GM19043 (cell line): ENCODE measurements around the gene DYNLT5.
"Not testable (repeated sequence)": the region's sequence is repeated elsewhere in the genome, so short reads cannot be mapped to it uniquely, and the experiment has no call there.

Source experiments
- ATAC-seq: cut with Tn5 transposase; IDR thresholded peaks from one replicate; pipeline ENCODE4 v1.9.1; 2021; ENCODE audit warnings: low read depth; ENCODE audit not compliant: unreplicated experiment

The DYNLT5 gene, protein sequence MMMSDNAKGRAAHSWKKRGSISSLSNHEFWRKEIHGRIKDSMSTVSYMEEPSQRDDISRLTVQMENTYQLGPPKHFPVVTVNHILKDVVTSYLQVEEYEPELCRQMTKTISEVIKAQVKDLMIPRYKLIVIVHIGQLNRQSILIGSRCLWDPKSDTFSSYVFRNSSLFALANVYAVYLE

DNA sequence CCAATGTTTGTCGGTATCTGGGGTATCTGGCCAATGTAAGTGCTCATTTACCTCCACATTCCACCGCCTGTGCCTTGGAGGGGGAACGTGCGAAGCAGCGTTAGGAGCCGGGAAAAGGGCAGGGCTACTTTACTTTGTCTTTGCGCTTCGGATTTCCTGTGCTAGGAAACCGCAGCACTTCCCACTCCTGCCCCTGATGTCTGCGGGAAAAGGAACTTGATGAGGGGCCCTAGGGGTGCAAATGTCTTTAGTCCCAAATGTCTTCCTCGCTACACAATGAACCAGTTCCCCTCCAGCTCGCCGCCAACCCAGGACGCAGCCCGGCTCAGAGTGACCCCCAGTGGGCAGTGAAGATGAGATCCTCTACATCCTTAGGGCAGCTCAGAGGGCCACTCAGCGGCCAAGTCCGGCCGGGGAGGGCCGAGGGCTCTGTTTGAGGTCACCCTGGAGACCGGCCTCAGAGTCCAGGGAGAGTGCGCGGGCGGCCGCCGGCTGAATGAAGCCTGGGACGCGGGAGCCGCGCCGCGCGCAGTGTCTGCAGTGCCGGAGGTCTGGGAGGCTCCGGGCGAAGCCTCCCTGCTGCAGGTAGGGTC lies at the start of gene DYNLT5:
Gene DYNLT5, plus strand, starts transcription at position 460 of the 593 bp plus-strand sequence. CDS start 2,200 bp downstream, outside the sequence.
- no peak for ATAC-seq

DNA sequence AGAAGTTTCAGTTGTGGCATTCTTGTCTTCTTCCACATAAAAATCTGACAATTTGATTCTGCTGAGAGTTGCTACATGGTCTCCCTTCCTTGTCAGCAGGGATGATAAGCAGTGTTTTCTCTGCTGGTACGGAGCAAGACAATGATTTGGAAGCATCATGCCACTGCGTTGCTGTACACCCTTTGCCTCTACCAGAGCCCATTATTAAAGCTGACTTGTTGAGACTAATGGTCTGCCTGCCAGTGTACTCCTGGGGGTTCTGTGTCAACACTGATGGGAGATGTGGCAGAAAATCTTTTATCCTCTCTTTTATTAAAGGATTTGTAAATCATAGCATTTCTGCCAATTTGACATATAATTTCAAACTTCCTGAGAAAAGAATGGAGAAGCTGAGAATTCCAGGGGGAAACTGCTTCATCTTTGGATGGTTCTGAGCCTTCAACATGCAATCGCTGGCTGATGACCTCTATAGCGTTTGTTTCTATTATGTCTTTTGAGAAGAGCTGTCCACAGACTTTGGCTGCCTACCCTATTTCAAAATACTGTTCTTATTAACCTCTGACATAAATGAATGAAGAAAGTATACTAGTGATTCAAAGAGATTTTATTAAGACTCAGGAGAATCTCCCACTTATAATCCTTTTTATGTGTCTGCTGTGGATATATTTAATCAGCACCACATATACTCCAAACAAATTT lies 47.9 kb upstream of the DYNLT5 start:
- ATAC-seq, result no peak

DNA sequence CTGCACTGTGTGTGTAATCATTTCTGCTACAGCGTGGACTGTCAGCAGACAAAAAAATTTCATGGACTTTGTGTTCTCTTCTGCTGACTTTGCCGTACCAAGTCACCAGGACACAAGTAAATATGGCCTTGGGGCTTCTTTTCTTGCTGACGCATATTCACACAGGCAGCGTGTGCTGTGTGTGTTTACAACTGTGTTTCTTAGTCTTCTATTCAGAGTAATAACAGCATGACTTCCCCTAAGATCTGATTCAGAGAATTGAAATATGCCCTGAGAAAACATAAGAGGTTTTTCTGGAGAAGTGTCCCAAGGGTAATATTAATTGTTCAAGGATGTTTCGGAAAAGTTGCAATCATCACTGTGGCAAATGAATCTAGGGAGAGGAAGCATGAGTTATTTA lies 47.1 kb upstream of the DYNLT5 start:
- ATAC-seq, result no peak

DNA sequence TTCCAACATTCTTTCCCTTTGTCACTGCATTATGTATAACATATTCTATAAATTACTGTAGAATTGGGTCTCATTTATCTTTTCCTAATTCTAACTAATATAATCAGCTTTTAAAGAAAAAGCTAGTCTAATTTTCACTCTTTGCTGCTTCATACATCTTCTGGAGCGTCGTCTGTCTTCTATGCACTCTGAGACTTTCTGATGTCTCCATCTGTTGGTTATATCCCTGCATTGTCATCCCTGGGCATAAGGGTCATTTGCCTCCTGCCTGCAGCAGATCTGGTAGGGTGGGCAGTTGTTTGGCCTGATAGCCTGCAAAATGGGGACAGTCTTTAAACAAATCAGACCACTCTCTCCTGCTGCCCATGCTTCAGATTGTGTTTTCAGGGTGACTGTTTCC lies 40.8 kb upstream of the DYNLT5 start:
- ATAC-seq, result no peak

DNA sequence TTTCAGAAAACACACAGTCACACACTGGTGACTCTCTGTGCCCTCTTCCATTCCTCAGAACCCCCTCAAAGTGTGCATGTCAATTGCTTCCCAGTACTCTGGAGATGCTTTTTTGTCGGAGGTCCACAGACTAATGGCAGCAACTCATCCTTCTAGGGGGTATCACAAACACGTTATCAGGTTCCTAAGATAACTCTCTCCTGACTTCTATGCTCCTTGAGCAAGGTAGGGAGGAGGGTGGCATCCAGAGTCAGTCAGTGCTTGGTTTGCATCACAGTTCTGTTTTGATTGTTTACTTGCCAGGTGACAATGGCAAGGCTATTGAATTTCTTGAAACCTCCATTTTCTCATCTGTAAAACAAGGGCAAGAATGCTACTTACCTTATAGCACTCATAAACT lies 39.4 kb upstream of the DYNLT5 start:
- ATAC-seq, result no peak

DNA sequence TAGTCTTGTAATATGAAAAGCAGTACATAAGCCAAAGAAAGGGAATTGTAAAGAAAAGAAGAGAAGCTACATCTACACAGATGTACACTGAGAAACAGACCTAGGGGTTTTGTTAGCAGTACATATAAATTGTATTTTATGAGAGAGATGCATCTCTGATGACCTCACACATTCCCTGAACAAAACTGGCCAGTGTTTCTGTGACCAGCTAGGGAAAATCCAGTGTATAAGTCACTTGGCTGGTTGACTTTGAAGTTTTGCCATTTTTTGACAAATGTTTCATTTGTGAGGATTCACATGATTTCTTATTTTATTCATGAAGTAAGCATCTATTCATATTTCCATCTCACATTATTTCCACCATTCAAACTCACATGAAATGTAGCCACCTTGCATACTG lies 28.3 kb upstream of the DYNLT5 start:
- no peak for ATAC-seq

- peak; percentile 82 for ATAC-seq
These were observed 26.2 kb upstream of the DYNLT5 start for GRCh38 chr1:66725885-66726665.

DNA sequence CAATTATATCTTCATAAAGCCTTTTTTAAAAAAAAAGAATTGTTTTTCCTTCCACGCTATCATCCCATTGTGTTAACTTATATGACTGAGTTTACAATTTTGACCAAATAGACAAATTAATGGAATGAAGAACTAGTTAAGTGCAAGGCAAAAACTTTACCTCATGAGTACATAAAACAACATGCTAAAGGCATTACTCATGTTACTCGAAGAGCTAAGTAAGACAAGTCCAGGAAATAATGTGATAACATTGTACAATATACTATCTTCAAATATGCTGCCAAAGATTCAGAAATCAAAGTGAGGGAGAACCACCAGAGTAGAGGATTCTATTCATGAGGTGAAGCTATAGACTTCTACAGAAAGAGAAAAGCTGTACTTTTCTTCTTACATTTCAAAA lies 24.2 kb upstream of the DYNLT5 start:
- no peak for ATAC-seq

GRCh38 chr1:66728716-66729115 lies 23.5 kb upstream of the DYNLT5 start:
- not testable (repeated sequence) for ATAC-seq

GRCh38 chr1:66729119-66729518 lies 23.1 kb upstream of the DYNLT5 start:
- ATAC-seq, result no peak

GRCh38 chr1:66729523-66729922 lies 22.7 kb upstream of the DYNLT5 start:
- no peak for ATAC-seq

DNA sequence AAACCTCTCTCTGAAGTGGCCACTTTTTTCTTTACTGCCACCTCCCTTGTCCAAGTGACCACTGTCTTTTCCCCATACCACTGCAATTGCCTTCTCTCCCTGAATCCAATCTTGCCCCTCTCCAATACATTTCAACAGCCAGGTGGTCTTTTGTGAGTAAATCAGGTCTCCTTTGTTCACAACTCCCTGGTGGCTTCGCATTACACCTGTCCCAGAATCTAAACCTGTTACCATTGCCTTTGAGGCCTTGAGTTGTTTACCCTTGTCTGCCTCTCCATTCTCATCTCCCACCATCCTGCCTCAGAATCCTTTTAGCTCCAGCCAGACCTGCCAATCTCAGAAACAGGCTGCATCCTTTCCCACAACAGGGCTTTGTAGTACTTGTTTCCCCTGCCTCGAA lies 21.8 kb upstream of the DYNLT5 start:
- ATAC-seq, result no peak

GRCh38 chr1:66731170-66731865 lies 20.9 kb upstream of the DYNLT5 start:
- no peak for ATAC-seq

- ATAC-seq, result peak; percentile 72
These were observed 19.7 kb upstream of the DYNLT5 start for GRCh38 chr1:66732407-66733166.

GRCh38 chr1:66733348-66734017 lies 18.8 kb upstream of the DYNLT5 start:
- no peak for ATAC-seq

- not testable (repeated sequence) for ATAC-seq
These were observed 17.7 kb upstream of the DYNLT5 start for GRCh38 chr1:66734531-66734930.

- no peak for ATAC-seq
These were observed 14.4 kb upstream of the DYNLT5 start for GRCh38 chr1:66737836-66738235.

- ATAC-seq, result peak; percentile 79
These were observed 12.7 kb upstream of the DYNLT5 start for GRCh38 chr1:66739401-66740157.

DNA sequence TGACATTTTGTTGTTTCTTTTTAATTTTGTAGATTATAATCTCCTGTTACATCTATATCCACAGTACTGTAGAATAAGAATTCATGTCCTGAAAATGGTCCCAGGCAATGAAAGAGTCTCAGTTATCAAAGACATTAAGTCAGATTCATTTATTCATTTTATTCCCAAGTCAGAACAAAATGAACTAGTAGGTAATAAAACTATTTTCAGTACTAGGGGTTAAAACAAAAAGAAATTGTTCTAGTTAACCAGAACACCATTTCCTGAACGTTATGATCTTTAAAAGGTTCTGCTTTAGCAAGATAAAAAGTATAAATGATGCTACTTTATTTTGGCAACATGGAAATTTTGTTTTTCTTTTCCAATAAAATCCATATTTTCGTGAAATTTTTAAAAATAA lies 6.8 kb upstream of the DYNLT5 start:
- ATAC-seq, result no peak
